Activated T-helper 17 cell treated with anti-CD3 and anti-CD28 coated beads, Interleukin-2, amount 50 U/mL, for 72 hours (primary cell): ENCODE measurements around the gene FGD5. TPM values are rescaled to one million over a fixed set of nuclear protein-coding genes. Genes with fewer than 3 reads are reported as not detected.

Experiments
- ATAC-seq: fragments of 150-1000 bp; cut with Tn5 transposase; replicated peaks from 2 replicates; pipeline ENCODE4 v1.10.0; 2021; ENCODE audit warnings: mild to moderate bottlenecking, moderate library complexity
- H3K27ac Mint-ChIP-seq: one replicate; pipeline ENCODE4 v1.8.0; 2022; ENCODE audit warnings: mixed read lengths
- H3K27me3 Mint-ChIP-seq: one replicate; pipeline ENCODE4 v1.8.0; 2022; ENCODE audit warnings: mixed read lengths
- H3K36me3 Mint-ChIP-seq: one replicate; pipeline ENCODE4 v1.8.0; 2022; ENCODE audit warnings: low read depth, mild to moderate bottlenecking, mixed read lengths
- H3K4me1 Mint-ChIP-seq: one replicate; pipeline ENCODE4 v1.8.0; 2022; ENCODE audit warnings: mixed read lengths
- H3K4me3 Mint-ChIP-seq: one replicate; pipeline ENCODE4 v1.8.0; 2022; ENCODE audit warnings: mild to moderate bottlenecking, mixed read lengths
- H3K9me3 Mint-ChIP-seq: one replicate; pipeline ENCODE4 v1.8.0; 2022; ENCODE audit warnings: mixed read lengths
- total RNA-seq, 2 donors: library from RNA; stranded (reverse); gene quantifications; one replicate each; pipeline ENCODE4 v1.2.3, GENCODE V29; 2022

FGD5 gene
- total RNA-seq, 2 donors from 2014 or later = 0.06 to 0.74 TPM

GRCh38 chr3:14871456-14872200 is 52.9 kb downstream of the FGD5 start:
- ATAC-seq = no peak
- H3K4me1 Mint-ChIP-seq = no peaks in the 10 kb centered on the region
- no peaks in the 10 kb centered on the region for H3K36me3 Mint-ChIP-seq
- H3K27ac Mint-ChIP-seq = peak overlapping the region; percentile 13
- peaks cover 5% of the 10 kb centered on the region for H3K27me3 Mint-ChIP-seq
- no peaks in the 10 kb centered on the region for H3K9me3 Mint-ChIP-seq
- no peak overlapping the region for H3K4me3 Mint-ChIP-seq

DNA sequence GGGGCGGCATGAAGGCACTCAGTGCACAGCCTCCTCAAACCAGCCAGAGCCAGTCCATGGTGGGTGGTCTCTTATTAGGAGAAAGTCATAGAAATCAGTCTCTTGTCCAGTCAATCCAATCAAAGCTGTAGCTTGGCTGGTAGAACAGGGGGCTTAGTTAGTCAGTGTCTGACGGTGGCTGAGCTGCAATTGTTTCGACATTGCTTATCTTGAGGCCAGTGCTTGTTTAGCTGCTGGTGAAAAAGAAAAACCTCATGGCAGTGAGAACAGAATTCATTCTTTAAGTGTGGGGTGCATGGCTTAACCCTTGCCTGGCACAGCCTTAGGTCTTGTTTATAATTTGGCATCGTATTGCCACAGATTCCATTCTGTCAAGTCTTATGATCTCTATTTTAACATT is 53.9 kb downstream of the FGD5 start:
- H3K27me3 Mint-ChIP-seq = peaks cover 5% of the 10 kb centered on the region
- H3K27ac Mint-ChIP-seq = no peak overlapping the region
- H3K36me3 Mint-ChIP-seq = no peaks in the 10 kb centered on the region
- ATAC-seq = no peak
- no peaks in the 10 kb centered on the region for H3K9me3 Mint-ChIP-seq
- no peak overlapping the region for H3K4me3 Mint-ChIP-seq
- no peaks in the 10 kb centered on the region for H3K4me1 Mint-ChIP-seq

- Mint-ChIP-seq H3K4me1 (peaks cover 5% of the 10 kb centered on the region), H3K27me3 (peaks cover 5% of the 10 kb centered on the region), H3K4me3 (no peak overlapping the region), H3K9me3 (no peaks in the 10 kb centered on the region), H3K27ac (peak overlapping the region; percentile 66), H3K36me3 (no peaks in the 10 kb centered on the region)
- no peak for ATAC-seq
Observed at GRCh38 chr3:14874784-14875183, 56.0 kb downstream of the FGD5 start.

GRCh38 chr3:14875411-14876175 is 56.8 kb downstream of the FGD5 start:
- ATAC-seq = no peak
- Mint-ChIP-seq H3K4me1 (peaks cover 7% of the 10 kb centered on the region), H3K36me3 (no peaks in the 10 kb centered on the region), H3K27ac (peak overlapping the region; percentile 66), H3K4me3 (no peak overlapping the region), H3K9me3 (no peaks in the 10 kb centered on the region), H3K27me3 (peaks cover 3% of the 10 kb centered on the region)

GRCh38 chr3:14876921-14877333 is 58.2 kb downstream of the FGD5 start:
- ATAC-seq = no peak
- no peaks in the 10 kb centered on the region for H3K9me3 Mint-ChIP-seq
- no peak overlapping the region for H3K4me3 Mint-ChIP-seq
- peaks cover 13% of the 10 kb centered on the region for H3K4me1 Mint-ChIP-seq
- no peaks in the 10 kb centered on the region for H3K36me3 Mint-ChIP-seq
- no peaks in the 10 kb centered on the region for H3K27me3 Mint-ChIP-seq
- H3K27ac Mint-ChIP-seq = no peak overlapping the region

GRCh38 chr3:14877469-14877868 is 58.7 kb downstream of the FGD5 start:
- no peaks in the 10 kb centered on the region for H3K9me3 Mint-ChIP-seq
- H3K36me3 Mint-ChIP-seq = no peaks in the 10 kb centered on the region
- no peak overlapping the region for H3K4me3 Mint-ChIP-seq
- peaks cover 13% of the 10 kb centered on the region for H3K4me1 Mint-ChIP-seq
- no peak for ATAC-seq
- peak overlapping the region; percentile 32 for H3K27ac Mint-ChIP-seq
- no peaks in the 10 kb centered on the region for H3K27me3 Mint-ChIP-seq

- H3K36me3 Mint-ChIP-seq = no peaks in the 10 kb centered on the region
- peak overlapping the region; percentile 33 for H3K4me3 Mint-ChIP-seq
- H3K27ac Mint-ChIP-seq = peak overlapping the region; percentile 13
- H3K27me3 Mint-ChIP-seq = no peaks in the 10 kb centered on the region
- peaks cover 23% of the 10 kb centered on the region for H3K4me1 Mint-ChIP-seq
- no peaks in the 10 kb centered on the region for H3K9me3 Mint-ChIP-seq
- peak; percentile 44 for ATAC-seq
Observed at GRCh38 chr3:14879211-14879874, 60.6 kb downstream of the FGD5 start.

- Mint-ChIP-seq H3K4me3 (peak overlapping the region; percentile 68), H3K4me1 (peaks cover 30% of the 10 kb centered on the region), H3K27me3 (no peaks in the 10 kb centered on the region), H3K36me3 (no peaks in the 10 kb centered on the region), H3K27ac (peak overlapping the region; percentile 82), H3K9me3 (no peaks in the 10 kb centered on the region)
- no peak for ATAC-seq
Observed at GRCh38 chr3:14880447-14881106, 61.8 kb downstream of the FGD5 start.

DNA sequence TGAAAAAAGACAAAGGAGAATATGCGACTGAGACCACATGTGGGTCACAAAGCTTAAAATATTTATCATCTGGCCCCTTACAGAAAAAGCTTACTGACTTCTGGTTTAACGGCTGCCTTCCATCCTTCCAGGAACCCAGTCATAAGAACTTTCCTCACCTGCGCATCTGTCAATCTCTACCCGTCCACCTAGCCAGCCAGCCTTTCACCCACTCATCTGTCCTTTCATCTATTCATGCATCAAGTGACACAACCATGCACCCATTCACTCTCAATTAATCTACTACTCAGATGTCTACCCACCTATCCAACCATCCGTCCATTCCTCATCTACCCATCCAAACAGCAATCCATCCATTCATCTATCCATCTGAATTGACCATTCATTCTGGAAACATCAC is 64.5 kb downstream of the FGD5 start:
- no peak for ATAC-seq
- peak overlapping the region; percentile 2 for H3K27ac Mint-ChIP-seq

GRCh38 chr3:14884665-14885064 is 65.9 kb downstream of the FGD5 start:
- H3K27ac Mint-ChIP-seq = peak overlapping the region; percentile 31

More for the DNA sequence above, 64.5 kb downstream of the FGD5 start:
- H3K4me3 Mint-ChIP-seq = peak overlapping the region; percentile 9
- no peaks in the 10 kb centered on the region for H3K9me3 Mint-ChIP-seq
- H3K4me1 Mint-ChIP-seq = peaks cover 30% of the 10 kb centered on the region
- no peaks in the 10 kb centered on the region for H3K27me3 Mint-ChIP-seq
- H3K36me3 Mint-ChIP-seq = no peaks in the 10 kb centered on the region

DNA sequence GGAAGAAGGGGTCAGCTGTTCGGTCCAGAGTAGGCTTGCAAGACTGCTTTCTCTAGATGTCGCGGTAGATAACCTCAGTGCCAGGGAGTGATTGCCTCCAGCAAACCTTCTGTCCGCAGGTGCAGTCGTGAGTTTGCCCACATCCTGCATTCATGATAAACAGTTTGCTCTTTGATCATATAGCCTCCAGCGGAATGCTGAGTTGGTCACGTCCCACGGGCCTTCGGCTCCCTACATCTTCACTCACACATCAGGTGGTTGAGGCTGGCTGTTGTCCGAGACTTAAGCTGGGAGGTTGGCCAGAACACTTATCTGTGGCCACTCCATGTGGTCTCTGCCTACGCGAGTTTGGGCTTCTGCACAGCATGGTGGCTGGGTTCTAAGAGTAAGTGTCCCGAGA is 66.5 kb downstream of the FGD5 start:
- peak; percentile 62 for ATAC-seq
- Mint-ChIP-seq H3K4me3 (peak overlapping the region; percentile 60), H3K4me1 (peaks cover 26% of the 10 kb centered on the region), H3K36me3 (no peaks in the 10 kb centered on the region), H3K27me3 (no peaks in the 10 kb centered on the region), H3K27ac (peak overlapping the region; percentile 31), H3K9me3 (no peaks in the 10 kb centered on the region)

More at GRCh38 chr3:14884665-14885064, 65.9 kb downstream of the FGD5 start:
- Mint-ChIP-seq H3K4me1 (peaks cover 25% of the 10 kb centered on the region), H3K36me3 (no peaks in the 10 kb centered on the region), H3K27me3 (no peaks in the 10 kb centered on the region), H3K9me3 (no peaks in the 10 kb centered on the region), H3K4me3 (peak overlapping the region; percentile 60)
- ATAC-seq = peak; percentile 30

DNA sequence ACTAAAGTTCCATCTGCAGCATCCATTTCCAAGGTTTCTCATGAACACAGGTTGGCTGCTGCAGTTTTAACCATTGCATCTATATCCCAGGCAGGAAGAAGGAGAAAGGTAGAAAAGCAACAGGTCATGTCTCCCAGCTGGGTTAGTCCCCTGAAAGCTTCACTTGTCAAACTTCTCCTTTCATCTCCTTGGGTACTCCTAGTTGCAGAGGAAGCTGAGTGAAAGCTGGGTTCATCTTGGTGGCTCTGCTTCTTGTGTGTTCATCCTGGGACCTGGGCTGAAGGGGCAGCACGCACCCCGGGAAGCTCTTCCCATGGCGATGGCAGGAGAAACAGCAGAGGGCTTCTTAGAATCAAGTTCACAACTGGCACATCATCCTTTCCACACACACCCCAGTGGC is 67.3 kb downstream of the FGD5 start:
- H3K4me3 Mint-ChIP-seq = peak overlapping the region; percentile 60
- no peaks in the 10 kb centered on the region for H3K36me3 Mint-ChIP-seq
- peak overlapping the region; percentile 31 for H3K27ac Mint-ChIP-seq
- no peaks in the 10 kb centered on the region for H3K9me3 Mint-ChIP-seq
- no peaks in the 10 kb centered on the region for H3K27me3 Mint-ChIP-seq
- no peak for ATAC-seq
- peaks cover 27% of the 10 kb centered on the region for H3K4me1 Mint-ChIP-seq

- Mint-ChIP-seq H3K4me1 (peaks cover 22% of the 10 kb centered on the region), H3K4me3 (no peak overlapping the region), H3K27ac (no peak overlapping the region), H3K9me3 (no peaks in the 10 kb centered on the region), H3K36me3 (no peaks in the 10 kb centered on the region), H3K27me3 (no peaks in the 10 kb centered on the region)
- no peak for ATAC-seq
Observed at GRCh38 chr3:14889205-14889604, 70.4 kb downstream of the FGD5 start.

- H3K27ac Mint-ChIP-seq = peak overlapping the region; percentile 12
- H3K36me3 Mint-ChIP-seq = no peaks in the 10 kb centered on the region
- H3K4me1 Mint-ChIP-seq = peaks cover 18% of the 10 kb centered on the region
- no peaks in the 10 kb centered on the region for H3K27me3 Mint-ChIP-seq
- no peak for ATAC-seq
- H3K4me3 Mint-ChIP-seq = peak overlapping the region; percentile 60
- H3K9me3 Mint-ChIP-seq = no peaks in the 10 kb centered on the region
Observed at GRCh38 chr3:14889943-14890342, 71.2 kb downstream of the FGD5 start.
